MCF 10A (cell line): ENCODE data around the gene DOCK11. TPM values are rescaled to one million over a fixed set of nuclear protein-coding genes. Genes with fewer than 3 reads are reported as not detected.
"Not testable (repeated sequence)": the region's sequence is repeated elsewhere in the genome, so short reads cannot be mapped to it uniquely, and the experiment has no call there.

Experiments
- BruUV-seq: library from RNA; stranded (reverse); fragments of 400-500 nt; replicated peaks from 2 replicates; lab custom pipeline; 2021; lab: Mats Ljungman, UMichigan
- CTCF ChIA-PET: fragments of 300-600 bp; sonication (Branson Sonifier 250); formaldehyde crosslinking; extraction: SDS; loops from one replicate; lab custom pipeline; 2021; ENCODE audit warnings: antibody characterized with exemption, inconsistent platforms; lab: Yijun Ruan, JAX
- POLR2A ChIA-PET: fragments of 300-600, 350-650 bp; sonication (Branson Sonifier 250); formaldehyde crosslinking; extraction: SDS; loops from one replicate; lab custom pipeline; 2020; ENCODE audit warnings: antibody characterized with exemption, inconsistent platforms; lab: Yijun Ruan, JAX
- DNase-seq: peaks from one replicate; pipeline ENCODE4 v3.0.0-alpha.2; 2018; ENCODE audit not compliant: unreplicated experiment
- H3K27ac Mint-ChIP-seq: one replicate; pipeline ENCODE4 v1.8.0; 2022; ENCODE audit warnings: mild to moderate bottlenecking, low read depth, mixed read lengths; ENCODE audit not compliant: unreplicated experiment
- H3K27me3 Mint-ChIP-seq: one replicate; pipeline ENCODE4 v1.8.0; 2022; ENCODE audit warnings: mixed read lengths; ENCODE audit not compliant: insufficient read depth, unreplicated experiment
- H3K36me3 Mint-ChIP-seq: one replicate; pipeline ENCODE4 v1.8.0; 2022; ENCODE audit warnings: mild to moderate bottlenecking, moderate library complexity, mixed read lengths; ENCODE audit not compliant: insufficient read depth, unreplicated experiment
- H3K4me1 Mint-ChIP-seq: one replicate; pipeline ENCODE4 v1.8.0; 2022; ENCODE audit warnings: mixed read lengths; ENCODE audit not compliant: insufficient read depth, unreplicated experiment
- H3K4me3 Mint-ChIP-seq: one replicate; pipeline ENCODE4 v1.8.0; 2022; ENCODE audit warnings: mild to moderate bottlenecking, moderate library complexity, mixed read lengths; ENCODE audit not compliant: unreplicated experiment
- H3K9me3 Mint-ChIP-seq: one replicate; pipeline ENCODE4 v1.8.0; 2022; ENCODE audit warnings: mixed read lengths; ENCODE audit not compliant: unreplicated experiment
- CTCF ChIP-seq: fragments of 200-600 bp; IDR thresholded peaks from one replicate; pipeline ENCODE4 v1.8.0; 2022; ENCODE audit warnings: antibody characterized with exemption, mild to moderate bottlenecking; ENCODE audit not compliant: unreplicated experiment
- intact Hi-C: fragments of 100-400 bp; cut with micrococcal nuclease; formaldehyde crosslinking; loops from 2 replicates; pipeline ENCODE4 v1.14.1; 2022
- total RNA-seq: library from RNA; stranded (reverse); gene quantifications from 2 replicates; pipeline ENCODE4 v1.2.3, GENCODE V29; 2022

DOCK11 gene
- total RNA-seq, 1 experiment from 2014 or later, result 1.9 TPM

- Mint-ChIP-seq H3K27ac (no peak overlapping the region), H3K4me3 (no peak overlapping the region), H3K27me3 (no peaks in the 10 kb centered on the region), H3K36me3 (no peaks in the 10 kb centered on the region), H3K4me1 (no peaks in the 10 kb centered on the region), H3K9me3 (no peaks in the 10 kb centered on the region)
- POLR2A ChIA-PET, result interaction anchor here (0.7 to 1.0 kb wide), 2 partner anchors 141 to 143 kb away, joined by 3 to 4 read pairs; no protein-coding TSS in a partner anchor
- CTCF ChIA-PET, result interaction anchor here (0.5 to 8.1 kb wide), 11 partner anchors 11 to 149 kb away, joined by 3 to 109 read pairs (median 5); no protein-coding TSS in a partner anchor
- DNase-seq, result peak; percentile 51
- BruUV-seq, result no TSS peak
- TF ChIP-seq CTCF, result peak; percentile 46
- intact Hi-C loops, result loop anchor here (1.0 kb wide), 2 partner anchors 142 to 348 kb away; no protein-coding TSS in a partner anchor
These were observed 36.1 kb upstream of the DOCK11 start for GRCh38 chrX:118459494-118459893.

GRCh38 chrX:118464501-118464900 lies 31.1 kb upstream of the DOCK11 start:
- Mint-ChIP-seq H3K9me3 (no peaks in the 10 kb centered on the region), H3K27me3 (no peaks in the 10 kb centered on the region), H3K4me1 (no peaks in the 10 kb centered on the region), H3K27ac (no peak overlapping the region), H3K4me3 (no peak overlapping the region), H3K36me3 (no peaks in the 10 kb centered on the region)
- TF ChIP-seq CTCF, result no peak
- no peak for DNase-seq
- ChIA-PET POLR2A (no interaction called here), CTCF (interaction anchor here (0.8 to 1.2 kb wide), 2 partner anchors 11 to 138 kb away, joined by 3 to 4 read pairs; no protein-coding TSS in a partner anchor)
- BruUV-seq, result no TSS peak
- intact Hi-C loops, result no loop called here

GRCh38 chrX:118468122-118468521 lies 27.5 kb upstream of the DOCK11 start:
- Mint-ChIP-seq H3K27me3 (no peaks in the 10 kb centered on the region), H3K4me3 (no peak overlapping the region), H3K9me3 (no peaks in the 10 kb centered on the region), H3K36me3 (no peaks in the 10 kb centered on the region), H3K4me1 (no peaks in the 10 kb centered on the region), H3K27ac (no peak overlapping the region)
- ChIA-PET POLR2A (no interaction called here), CTCF (interaction anchor here (0.6 kb wide), 1 partner anchor 35 kb away, joined by 3 read pairs; no protein-coding TSS in a partner anchor)
- no TSS peak for BruUV-seq
- DNase-seq, result no peak
- intact Hi-C loops, result no loop called here
- TF ChIP-seq CTCF, result no peak

- intact Hi-C loops, H3K27me3 Mint-ChIP-seq, H3K4me3 Mint-ChIP-seq, H3K9me3 Mint-ChIP-seq, DNase-seq, BruUV-seq, H3K4me1 Mint-ChIP-seq, H3K36me3 Mint-ChIP-seq, H3K27ac Mint-ChIP-seq: not testable (repeated sequence)
- ChIA-PET CTCF (interaction anchor here (0.6 to 2.7 kb wide), 4 partner anchors 11 to 152 kb away, joined by 3 to 10 read pairs (median 5); no protein-coding TSS in a partner anchor), POLR2A (interaction anchor here (0.6 kb wide), 1 partner anchor 44 kb away, joined by 3 read pairs; no protein-coding TSS in a partner anchor)
These were observed 24.8 kb upstream of the DOCK11 start for GRCh38 chrX:118470721-118471347.
